Measurements from ENCODE around the gene NEGR1.

NEGR1 gene

GRCh38 chr1:71788113-71788512 lies 494.2 kb downstream of the NEGR1 start:
- no peak for DNase-seq (ENCODE audit: extremely low read depth in 1 of 2, low read depth in 1 of 2)

- DNase-seq (ENCODE audit: extremely low read depth in 1 of 2, low read depth in 1 of 2): no peak
Observed at GRCh38 chr1:71787699-71788098, 494.6 kb downstream of the NEGR1 start.

GRCh38 chr1:71786218-71786617 lies 496.1 kb downstream of the NEGR1 start:
- no peak for DNase-seq (ENCODE audit: extremely low read depth in 1 of 2, low read depth in 1 of 2)

- no peak for DNase-seq (ENCODE audit: extremely low read depth in 1 of 2, low read depth in 1 of 2)
Observed at GRCh38 chr1:71785450-71785849, 496.9 kb downstream of the NEGR1 start.

- DNase-seq (ENCODE audit: extremely low read depth in 1 of 2, low read depth in 1 of 2): no peak
Observed at GRCh38 chr1:71785000-71785399, 497.3 kb downstream of the NEGR1 start.

- no peak for DNase-seq (ENCODE audit: extremely low read depth in 1 of 2, low read depth in 1 of 2)
Observed at GRCh38 chr1:71784241-71784640, 498.1 kb downstream of the NEGR1 start.

- DNase-seq (ENCODE audit: extremely low read depth in 1 of 2, low read depth in 1 of 2): no peak
Observed at GRCh38 chr1:71783071-71783470, 499.3 kb downstream of the NEGR1 start.

- DNase-seq (ENCODE audit: extremely low read depth in 1 of 2, low read depth in 1 of 2): no peak
Observed at GRCh38 chr1:71781450-71781849, 500.9 kb downstream of the NEGR1 start.

- no peak for DNase-seq (ENCODE audit: extremely low read depth in 1 of 2, low read depth in 1 of 2)
Observed at GRCh38 chr1:71780681-71781080, 501.7 kb downstream of the NEGR1 start.

- no peak for DNase-seq (ENCODE audit: extremely low read depth in 1 of 2, low read depth in 1 of 2)
Observed at GRCh38 chr1:71778940-71779339, 503.4 kb downstream of the NEGR1 start.

- DNase-seq (ENCODE audit: extremely low read depth in 1 of 2, low read depth in 1 of 2): no peak
Observed at GRCh38 chr1:71777094-71777493, 505.2 kb downstream of the NEGR1 start.

- DNase-seq (ENCODE audit: extremely low read depth in 1 of 2, low read depth in 1 of 2): no peak
Observed at GRCh38 chr1:71774705-71775104, 507.6 kb downstream of the NEGR1 start.

GRCh38 chr1:71770121-71770520 lies 512.2 kb downstream of the NEGR1 start:
- DNase-seq (ENCODE audit: extremely low read depth in 1 of 2, low read depth in 1 of 2): no peak

GRCh38 chr1:71766748-71767147 lies 515.6 kb downstream of the NEGR1 start:
- DNase-seq (ENCODE audit: extremely low read depth in 1 of 2, low read depth in 1 of 2): no peak

- no peak for DNase-seq (ENCODE audit: extremely low read depth in 1 of 2, low read depth in 1 of 2)
Observed at GRCh38 chr1:71762514-71763255, 519.7 kb downstream of the NEGR1 start.

- DNase-seq (ENCODE audit: extremely low read depth in 1 of 2, low read depth in 1 of 2): no peak
Observed at GRCh38 chr1:71755441-71755840, 526.9 kb downstream of the NEGR1 start.

GRCh38 chr1:71753746-71754145 lies 528.6 kb downstream of the NEGR1 start:
- no peak for DNase-seq (ENCODE audit: extremely low read depth in 1 of 2, low read depth in 1 of 2)

- no peak for DNase-seq (ENCODE audit: extremely low read depth in 1 of 2, low read depth in 1 of 2)
Observed at GRCh38 chr1:71745326-71745725, 537.0 kb downstream of the NEGR1 start.

- no peak for DNase-seq (ENCODE audit: extremely low read depth in 1 of 2, low read depth in 1 of 2)
Observed at GRCh38 chr1:71743862-71744261, 538.5 kb downstream of the NEGR1 start.

GRCh38 chr1:71738910-71739309 lies 543.4 kb downstream of the NEGR1 start:
- no peak for DNase-seq (ENCODE audit: extremely low read depth in 1 of 2, low read depth in 1 of 2)

GRCh38 chr1:71738256-71738655 lies 544.1 kb downstream of the NEGR1 start:
- DNase-seq (ENCODE audit: extremely low read depth in 1 of 2, low read depth in 1 of 2): no peak

GRCh38 chr1:71737768-71738167 lies 544.6 kb downstream of the NEGR1 start:
- no peak for DNase-seq (ENCODE audit: extremely low read depth in 1 of 2, low read depth in 1 of 2)

- DNase-seq (ENCODE audit: extremely low read depth in 1 of 2, low read depth in 1 of 2): no peak
Observed at GRCh38 chr1:71733121-71733520, 549.2 kb downstream of the NEGR1 start.
